Measurements from ENCODE around the gene NAT16.
"Not testable (repeated sequence)": the region's sequence is repeated elsewhere in the genome, so short reads cannot be mapped to it uniquely, and the experiment has no call there.

Gene NAT16

GRCh38 chr7:101202603-101202918 lies 22.5 kb upstream of the NAT16 start:
- DNase-seq (ENCODE audit: low read depth, low spot score), result no peak
- TF ChIP-seq, protein P1, sequence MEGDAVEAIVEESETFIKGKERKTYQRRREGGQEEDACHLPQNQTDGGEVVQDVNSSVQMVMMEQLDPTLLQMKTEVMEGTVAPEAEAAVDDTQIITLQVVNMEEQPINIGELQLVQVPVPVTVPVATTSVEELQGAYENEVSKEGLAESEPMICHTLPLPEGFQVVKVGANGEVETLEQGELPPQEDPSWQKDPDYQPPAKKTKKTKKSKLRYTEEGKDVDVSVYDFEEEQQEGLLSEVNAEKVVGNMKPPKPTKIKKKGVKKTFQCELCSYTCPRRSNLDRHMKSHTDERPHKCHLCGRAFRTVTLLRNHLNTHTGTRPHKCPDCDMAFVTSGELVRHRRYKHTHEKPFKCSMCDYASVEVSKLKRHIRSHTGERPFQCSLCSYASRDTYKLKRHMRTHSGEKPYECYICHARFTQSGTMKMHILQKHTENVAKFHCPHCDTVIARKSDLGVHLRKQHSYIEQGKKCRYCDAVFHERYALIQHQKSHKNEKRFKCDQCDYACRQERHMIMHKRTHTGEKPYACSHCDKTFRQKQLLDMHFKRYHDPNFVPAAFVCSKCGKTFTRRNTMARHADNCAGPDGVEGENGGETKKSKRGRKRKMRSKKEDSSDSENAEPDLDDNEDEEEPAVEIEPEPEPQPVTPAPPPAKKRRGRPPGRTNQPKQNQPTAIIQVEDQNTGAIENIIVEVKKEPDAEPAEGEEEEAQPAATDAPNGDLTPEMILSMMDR (IDR thresholded peaks at IDR 0.05; ENCODE audit: insufficient read depth, low read length, missing control alignments), result no peak
- H3K4me3 ChIP-seq (ENCODE audit: low read depth, low read length), result no peak overlapping the region
- CTCF ChIA-PET, result interaction anchor here (0.8 to 6.6 kb wide), 5 partner anchors 10 to 58 kb away, joined by 3 to 83 read pairs (median 3); no protein-coding TSS in a partner anchor
- POLR2A ChIA-PET, result interaction anchor here (1.1 kb wide), 2 partner anchors 10 to 15 kb away, joined by 3 to 7 read pairs; partner anchors contain the start of genes PLOD3 and ZNHIT1

- TF ChIP-seq, protein P1 (IDR thresholded peaks at IDR 0.05; ENCODE audit: insufficient read depth, low read length, missing control alignments), result no peak
- ChIA-PET CTCF (interaction anchor here (0.7 to 6.6 kb wide), 5 partner anchors 8 to 58 kb away, joined by 3 to 83 read pairs (median 3); no protein-coding TSS in a partner anchor), POLR2A (interaction anchor here (1.1 kb wide), 2 partner anchors 11 to 15 kb away, joined by 3 to 7 read pairs; partner anchors contain the start of genes PLOD3 and ZNHIT1)
- no peak for DNase-seq (ENCODE audit: low read depth, low spot score)
- H3K4me3 ChIP-seq (ENCODE audit: low read depth, low read length), result no peak overlapping the region
Measured at GRCh38 chr7:101201695-101202602, 21.9 kb upstream of the NAT16 start.

GRCh38 chr7:101200862-101201599 lies 20.9 kb upstream of the NAT16 start, which contains the start of gene MOGAT3:
TSS of gene MOGAT3 (minus strand) at chr7:101201036. CDS start at chr7:101200854, 182 bp downstream.
- no peak for DNase-seq (ENCODE audit: low read depth, low spot score)
- CTCF ChIA-PET, result interaction anchor here (0.7 to 6.6 kb wide), 6 partner anchors 8 to 82 kb away, joined by 3 to 83 read pairs (median 5); no protein-coding TSS in a partner anchor
- no peak within 1 kb of the TSS for H3K4me3 ChIP-seq (ENCODE audit: low read depth, low read length)
- POLR2A ChIA-PET, result no interaction called here
- TF ChIP-seq, protein P1 (IDR thresholded peaks at IDR 0.05; ENCODE audit: insufficient read depth, low read length, missing control alignments), result no peak

DNA sequence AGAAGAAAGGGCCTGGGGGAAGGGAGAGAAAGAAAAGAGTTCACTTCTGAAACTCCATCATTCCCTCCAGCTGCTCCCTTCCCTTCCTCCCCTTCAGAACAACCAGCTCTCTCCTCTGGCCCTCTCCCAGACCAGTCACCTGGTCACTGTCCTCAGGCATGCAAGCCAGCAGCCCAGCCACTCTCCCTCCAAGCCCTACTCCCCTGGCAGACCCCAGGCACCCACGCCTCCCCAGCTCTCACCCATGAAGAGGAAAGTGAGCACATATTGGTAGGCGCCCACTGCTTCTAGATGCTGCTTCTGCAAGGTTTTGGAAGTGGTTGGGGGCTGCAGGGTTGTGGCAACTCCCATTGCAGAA lies 20.4 kb upstream of the NAT16 start:
- no peak for DNase-seq (ENCODE audit: low read depth, low spot score)

GRCh38 chr7:101199522-101199921 lies 19.4 kb upstream of the NAT16 start:
- CTCF ChIA-PET, result interaction anchor here (1.2 to 6.6 kb wide), 4 partner anchors 7 to 83 kb away, joined by 4 to 83 read pairs (median 8); no protein-coding TSS in a partner anchor
- DNase-seq (ENCODE audit: low read depth, low spot score); H3K4me3 ChIP-seq (ENCODE audit: low read depth, low read length); POLR2A ChIA-PET: not testable (repeated sequence)

More for the DNA sequence above, 20.4 kb upstream of the NAT16 start:
- no peak overlapping the region for H3K4me3 ChIP-seq (ENCODE audit: low read depth, low read length)
- ChIA-PET CTCF (interaction anchor here (0.7 to 6.6 kb wide), 5 partner anchors 8 to 83 kb away, joined by 3 to 83 read pairs (median 6); no protein-coding TSS in a partner anchor), POLR2A (no interaction called here)
- TF ChIP-seq, protein P1 (IDR thresholded peaks at IDR 0.05; ENCODE audit: insufficient read depth, low read length, missing control alignments), result no peak

- CTCF ChIA-PET, result no interaction called here
- POLR2A ChIA-PET, result no interaction called here
- H3K4me3 ChIP-seq (ENCODE audit: low read depth, low read length), result no peak overlapping the region
- no peak for DNase-seq (ENCODE audit: low read depth, low spot score)
- TF ChIP-seq, protein P1 (IDR thresholded peaks at IDR 0.05; ENCODE audit: insufficient read depth, low read length, missing control alignments), result no peak
Measured at GRCh38 chr7:101198476-101198875, 18.4 kb upstream of the NAT16 start.
